Upper lobe of right lung (tissue), 1 donor: ENCODE measurements around the gene SMAP1. TPM values are rescaled to one million over a fixed set of nuclear protein-coding genes. Genes with fewer than 3 reads are reported as not detected.
A peak's percentile ranks its signal among the peaks of the same experiment; 100 is the strongest.

Experiments
- ATAC-seq: fragments of 200-7000 bp; cut with Tn5 transposase; one replicate; pipeline ENCODE4 v1.9.1; 2020; ENCODE audit warnings: mild to moderate bottlenecking, moderate library complexity
- DNase-seq: peaks from one replicate; pipeline ENCODE4 v3.0.0-alpha.2; 2020
- H3K27ac ChIP-seq: fragments of 200-600 bp; one replicate; pipeline ENCODE4 v1.8.0; 2022
- H3K27me3 ChIP-seq: fragments of 200-600 bp; one replicate; pipeline ENCODE4 v1.8.0; 2022; ENCODE audit warnings: mild to moderate bottlenecking
- H3K36me3 ChIP-seq: fragments of 200-600 bp; one replicate; pipeline ENCODE4 v1.8.0; 2022
- H3K4me1 ChIP-seq: fragments of 200-600 bp; one replicate; pipeline ENCODE4 v1.8.0; 2022
- H3K4me3 ChIP-seq: fragments of 200-600 bp; one replicate; pipeline ENCODE4 v1.8.0; 2022; ENCODE audit warnings: mild to moderate bottlenecking
- H3K9me3 ChIP-seq: fragments of 200-600 bp; one replicate; pipeline ENCODE4 v1.8.0; 2022
- CTCF ChIP-seq: fragments of 200-600 bp; IDR thresholded peaks from one replicate; pipeline ENCODE4 v1.8.0; 2022; ENCODE audit warnings: antibody characterized with exemption
- intact Hi-C: fragments of 100-400 bp; cut with DNase I; formaldehyde crosslinking; loops from one replicate; pipeline ENCODE4 v1.11.0; 2022
- total RNA-seq: library from RNA; stranded (reverse); fragmentation: NEBNext Ultra II Directional; extraction: Animal tissue kit (Norgen Biotek cat#: 25700); gene quantifications from one replicate; pipeline ENCODE4 v1.2.1, GENCODE V29; 2021
- donor health status: DM: no; HTN: yes; CAD: no; lungs with severe emphysema.

The SMAP1 gene
- total RNA-seq, 1 donor from 2014 or later = 25.0 TPM

- TF ChIP-seq CTCF = no peak
- intact Hi-C loops = no loop called here
- peak; percentile 52 for ATAC-seq
Observed at GRCh38 chr6:70657706-70658105, 10.0 kb upstream of the SMAP1 start.

GRCh38 chr6:70663881-70664466 is 3.7 kb upstream of the SMAP1 start:
- Histone ChIP-seq H3K27ac (no peak overlapping the region), H3K27me3 (no peaks in the 10 kb centered on the region), H3K9me3 (no peaks in the 10 kb centered on the region), H3K4me1 (peaks cover 11% of the 10 kb centered on the region), H3K36me3 (no peaks in the 10 kb centered on the region), H3K4me3 (no peak overlapping the region)
- intact Hi-C loops = no loop called here
- DNase-seq (no peak), ATAC-seq (no peak)
- TF ChIP-seq CTCF = no peak

More at GRCh38 chr6:70657706-70658105, 10.0 kb upstream of the SMAP1 start:
- H3K9me3 ChIP-seq = no peaks in the 10 kb centered on the region
- H3K4me3 ChIP-seq = no peak overlapping the region
- DNase-seq = no peak
- no peak overlapping the region for H3K27ac ChIP-seq
- H3K36me3 ChIP-seq = no peaks in the 10 kb centered on the region
- H3K27me3 ChIP-seq = no peaks in the 10 kb centered on the region
- no peaks in the 10 kb centered on the region for H3K4me1 ChIP-seq

- intact Hi-C loops = no loop called here
- peaks cover 21% of the 10 kb centered on the region for H3K4me1 ChIP-seq
- peak overlapping the region; percentile 95 for H3K27ac ChIP-seq
Observed at GRCh38 chr6:70666706-70667105, 977 bp upstream of the SMAP1 start.

GRCh38 chr6:70667256-70667710 is 400 bp upstream of the SMAP1 start:
- DNase-seq = no peak
- H3K36me3 ChIP-seq = no peaks in the 10 kb centered on the region
- ATAC-seq = no peak
- H3K9me3 ChIP-seq = no peaks in the 10 kb centered on the region
- H3K4me1 ChIP-seq = peaks cover 21% of the 10 kb centered on the region
- TF ChIP-seq CTCF = no peak
- H3K4me3 ChIP-seq = peak overlapping the region; percentile 95
- peak overlapping the region; percentile 95 for H3K27ac ChIP-seq
- intact Hi-C loops = no loop called here
- H3K27me3 ChIP-seq = no peaks in the 10 kb centered on the region

More at GRCh38 chr6:70666706-70667105, 977 bp upstream of the SMAP1 start:
- no peak for TF ChIP-seq CTCF
- DNase-seq (no peak), ATAC-seq (no peak)
- H3K36me3 ChIP-seq = no peaks in the 10 kb centered on the region
- no peaks in the 10 kb centered on the region for H3K9me3 ChIP-seq
- H3K4me3 ChIP-seq = peak overlapping the region; percentile 95
- H3K27me3 ChIP-seq = no peaks in the 10 kb centered on the region

GRCh38 chr6:70668499-70668812 is 773 bp downstream of the SMAP1 start:
- intact Hi-C loops = no loop called here
- DNase-seq = no peak
- Histone ChIP-seq H3K36me3 (no peaks in the 10 kb centered on the region), H3K27me3 (no peaks in the 10 kb centered on the region), H3K4me1 (peaks cover 24% of the 10 kb centered on the region), H3K9me3 (no peaks in the 10 kb centered on the region), H3K27ac (peak overlapping the region; percentile 95), H3K4me3 (peak overlapping the region; percentile 95)
- no peak for ATAC-seq
- no peak for TF ChIP-seq CTCF

GRCh38 chr6:70669133-70669532 is 1.4 kb downstream of the SMAP1 start:
- Histone ChIP-seq H3K4me1 (peaks cover 24% of the 10 kb centered on the region), H3K4me3 (peak overlapping the region; percentile 95), H3K27me3 (no peaks in the 10 kb centered on the region), H3K27ac (no peak overlapping the region), H3K9me3 (no peaks in the 10 kb centered on the region), H3K36me3 (no peaks in the 10 kb centered on the region)
- intact Hi-C loops = no loop called here
- TF ChIP-seq CTCF = no peak
- DNase-seq (no peak), ATAC-seq (no peak)
